GM18498 (cell line): ENCODE results near the gene DNAH8.

Source experiments
- ATAC-seq: cut with Tn5 transposase; IDR thresholded peaks from one replicate; pipeline ENCODE4 v1.9.1; 2021; ENCODE audit warnings: mild to moderate bottlenecking, moderate library complexity; ENCODE audit not compliant: unreplicated experiment

Gene DNAH8

GRCh38 chr6:38749473-38749872 is 34.4 kb downstream of the DNAH8 start:
- ATAC-seq: no peak

- ATAC-seq: no peak
Measured at GRCh38 chr6:38750968-38751615, 36.0 kb downstream of the DNAH8 start.

GRCh38 chr6:38753707-38754106 is 38.6 kb downstream of the DNAH8 start:
- no peak for ATAC-seq

GRCh38 chr6:38755207-38755606 is 40.1 kb downstream of the DNAH8 start:
- ATAC-seq: no peak

DNA sequence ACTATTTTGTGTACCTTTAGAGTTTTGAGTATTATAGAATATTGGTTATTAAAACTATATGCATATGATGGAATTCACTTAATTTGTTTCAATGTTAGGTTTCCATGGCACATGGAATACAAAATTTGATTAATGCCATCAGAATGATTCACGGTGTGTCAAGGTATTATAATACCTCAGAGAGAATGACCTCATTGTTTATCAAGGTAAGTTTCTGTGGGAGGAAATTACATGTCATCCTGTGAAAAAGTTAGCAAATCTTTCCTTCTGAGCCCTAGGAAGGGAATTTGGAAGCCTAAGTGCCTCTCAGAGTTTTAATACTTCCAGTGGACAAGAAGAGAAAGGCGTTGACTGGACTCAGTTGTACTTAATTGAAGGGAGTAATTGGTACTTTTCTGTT is 40.8 kb downstream of the DNAH8 start:
- ATAC-seq: no peak

DNA sequence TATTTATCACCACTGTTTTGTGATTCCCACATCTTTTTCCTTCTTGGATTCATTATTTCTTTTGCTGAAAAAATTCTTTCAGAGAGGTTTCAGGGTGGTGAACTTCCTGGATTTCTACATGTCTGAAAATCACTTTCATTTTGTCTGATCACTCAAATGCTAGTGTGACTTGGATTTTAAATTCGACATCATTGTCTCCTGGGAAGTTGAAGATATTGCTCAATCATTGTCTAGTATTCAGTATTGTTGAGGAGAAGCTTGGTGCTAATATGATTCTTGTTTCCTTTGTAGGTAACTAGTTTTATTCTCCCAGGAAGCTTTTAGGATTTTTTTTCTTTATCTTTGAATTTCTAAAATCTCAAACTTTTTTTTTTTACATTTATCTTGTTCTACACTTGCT is 45.0 kb downstream of the DNAH8 start:
- ATAC-seq: no peak

DNA sequence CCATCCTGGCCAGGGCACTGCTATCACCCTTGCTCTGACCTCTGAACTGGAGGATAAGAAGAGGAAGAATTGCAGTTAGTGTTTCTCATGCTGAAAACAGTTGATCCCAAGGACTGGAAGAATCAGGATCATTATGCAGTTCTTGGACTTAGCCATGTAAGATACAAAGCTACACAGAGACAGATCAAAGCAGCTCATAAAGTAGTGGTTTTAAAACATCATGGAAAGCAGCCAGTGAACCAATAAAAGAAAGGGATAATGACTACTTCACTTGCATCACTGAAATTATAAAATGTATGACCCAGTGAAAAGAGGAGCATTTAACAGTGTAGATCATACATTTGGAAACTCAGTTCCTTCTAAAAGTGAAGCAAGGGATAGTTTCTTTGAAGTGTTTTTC is 47.7 kb downstream of the DNAH8 start:
- ATAC-seq: no peak

GRCh38 chr6:38767560-38767959 is 52.4 kb downstream of the DNAH8 start:
- ATAC-seq: no peak

- ATAC-seq: no peak
Measured at GRCh38 chr6:38773338-38773737, 58.2 kb downstream of the DNAH8 start.

- no peak for ATAC-seq
Measured at GRCh38 chr6:38774929-38775707, 60.0 kb downstream of the DNAH8 start.

- peak; percentile 67 for ATAC-seq
Measured at GRCh38 chr6:38775870-38776269, 60.8 kb downstream of the DNAH8 start.

GRCh38 chr6:38776515-38776914 is 61.4 kb downstream of the DNAH8 start:
- ATAC-seq: no peak

GRCh38 chr6:38779310-38780062 is 64.4 kb downstream of the DNAH8 start:
- ATAC-seq: no peak

DNA sequence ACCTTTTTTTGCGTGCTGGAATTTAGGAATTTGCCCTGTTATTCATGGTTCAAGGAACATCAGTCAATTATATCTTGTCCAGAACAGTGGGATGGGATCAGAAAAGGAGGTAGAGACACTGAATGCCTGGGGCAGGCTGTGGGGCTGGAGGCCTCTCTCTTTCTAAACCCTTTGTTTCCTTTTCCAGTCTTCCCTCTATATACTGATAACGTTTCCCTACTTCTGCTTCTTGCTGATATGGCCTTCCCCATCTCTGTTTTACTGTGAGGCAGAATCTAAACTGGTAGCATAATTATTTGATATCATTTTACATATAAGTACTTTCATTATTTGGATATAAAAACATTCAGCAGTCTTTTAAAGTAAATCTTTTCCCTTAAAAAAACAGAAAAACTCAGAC is 67.5 kb downstream of the DNAH8 start:
- ATAC-seq: no peak

GRCh38 chr6:38783443-38784228 is 68.5 kb downstream of the DNAH8 start:
- no peak for ATAC-seq

DNA sequence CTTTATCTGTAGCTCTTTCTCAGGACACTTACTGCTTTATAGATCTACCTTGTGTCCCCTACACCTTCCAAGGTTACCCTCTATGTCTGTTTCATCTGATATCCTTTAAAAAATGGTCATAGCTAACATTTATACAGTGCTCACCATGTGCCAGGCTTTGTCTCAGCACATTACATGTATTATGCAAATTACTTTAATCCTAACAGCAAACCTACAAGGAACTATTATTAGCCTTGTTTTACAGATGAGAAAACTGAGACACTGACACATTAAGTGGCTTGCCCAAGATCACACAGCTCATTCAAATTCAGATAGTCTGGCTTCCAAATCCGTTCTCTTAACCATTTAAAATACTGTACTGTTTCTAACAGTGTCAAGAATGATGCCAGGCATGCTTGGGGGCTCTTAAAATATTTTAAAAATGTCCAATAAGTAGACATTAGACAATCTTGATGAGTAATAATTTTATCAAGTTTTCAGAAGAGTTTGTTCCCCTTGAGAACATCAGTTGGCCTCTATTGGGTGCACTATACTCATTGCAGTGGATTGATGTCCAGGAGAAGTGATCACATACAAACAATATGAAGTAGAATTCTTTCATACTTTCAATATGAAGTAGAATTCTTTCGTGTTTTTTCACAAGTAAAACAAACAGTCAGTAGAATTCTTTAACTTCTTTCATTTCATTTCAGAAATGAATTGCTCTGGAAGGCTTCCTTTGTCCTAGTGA is 69.6 kb downstream of the DNAH8 start:
- no peak for ATAC-seq

GRCh38 chr6:38786486-38786885 is 71.4 kb downstream of the DNAH8 start:
- no peak for ATAC-seq

DNA sequence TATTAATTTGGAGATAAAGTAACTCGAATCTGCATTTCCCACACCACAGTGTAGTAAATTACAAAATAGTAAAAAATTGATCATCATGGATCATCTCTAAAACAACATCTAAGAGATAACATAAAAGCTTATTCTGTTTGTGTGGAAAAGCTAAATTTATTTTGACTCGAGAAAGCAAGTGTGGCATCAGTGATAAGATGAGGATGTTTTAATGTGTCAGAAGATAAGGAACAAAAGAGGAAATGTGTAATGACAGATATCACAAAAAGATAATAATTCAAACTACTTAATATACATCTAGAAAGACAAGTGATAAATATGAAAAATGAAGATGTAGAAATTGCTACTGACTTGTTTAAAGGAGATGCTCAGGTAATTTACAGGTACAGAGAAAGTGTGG is 74.1 kb downstream of the DNAH8 start:
- ATAC-seq: no peak

DNA sequence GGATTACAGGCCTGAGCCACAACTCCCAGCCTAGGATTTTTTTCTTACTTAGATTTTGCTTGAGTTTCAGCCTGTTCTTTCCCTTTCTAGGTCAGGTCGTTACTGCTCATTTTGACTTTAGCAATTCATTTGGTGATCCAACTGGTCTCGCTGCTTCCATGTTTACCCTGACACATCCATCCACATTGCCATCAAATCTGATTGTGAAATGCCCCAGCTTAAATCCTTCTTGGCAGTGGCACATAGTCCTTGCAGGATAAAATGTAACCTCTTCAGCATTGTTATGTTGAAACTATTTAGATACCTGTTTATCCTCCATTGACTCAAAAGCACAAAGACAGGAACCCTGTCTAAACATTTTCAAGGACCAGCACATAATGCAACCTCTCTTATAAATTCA is 77.2 kb downstream of the DNAH8 start:
- ATAC-seq: no peak

- ATAC-seq: no peak
Measured at GRCh38 chr6:38794682-38795081, 79.6 kb downstream of the DNAH8 start.
